ENCODE measurements around the gene ACMSD.
"Not testable (repeated sequence)": the region's sequence is repeated elsewhere in the genome, so short reads cannot be mapped to it uniquely, and the experiment has no call there.

The ACMSD gene

GRCh38 chr2:134897932-134898331, 59.5 kb downstream of the ACMSD start:
- Histone ChIP-seq H3K27me3 (ENCODE audit: control insufficient read depth in 5 of 5, insufficient read depth in 4 of 5, low read length in 5 of 5) (no peaks in the 10 kb centered on the region), H3K27ac (ENCODE audit: low read depth, low read length) (no peak overlapping the region), H3K9me3 (ENCODE audit: control insufficient read depth in 5 of 5, low read length in 5 of 5) (no peaks in the 10 kb centered on the region), H3K9ac (ENCODE audit: low read length in 5 of 5) (no peak overlapping the region), H3K36me3 (ENCODE audit: control insufficient read depth in 5 of 5, insufficient read depth in 5 of 5, low read length in 5 of 5) (no peaks in the 10 kb centered on the region), H3K4me3 (ENCODE audit: low read depth in 1 of 5, low read length in 5 of 5) (no peak overlapping the region), H3K4me1 (ENCODE audit: control insufficient read depth in 5 of 5, insufficient read depth in 5 of 5, low read length in 5 of 5) (no peaks in the 10 kb centered on the region)

GRCh38 chr2:134899204-134899603, 60.8 kb downstream of the ACMSD start:
- Histone ChIP-seq H3K27ac (ENCODE audit: low read depth, low read length) (no peak overlapping the region), H3K27me3 (ENCODE audit: control insufficient read depth in 5 of 5, insufficient read depth in 4 of 5, low read length in 5 of 5) (no peaks in the 10 kb centered on the region), H3K4me1 (ENCODE audit: control insufficient read depth in 5 of 5, insufficient read depth in 5 of 5, low read length in 5 of 5) (no peaks in the 10 kb centered on the region), H3K9ac (ENCODE audit: low read length in 5 of 5) (no peak overlapping the region), H3K9me3 (ENCODE audit: control insufficient read depth in 5 of 5, low read length in 5 of 5) (no peaks in the 10 kb centered on the region), H3K36me3 (ENCODE audit: control insufficient read depth in 5 of 5, insufficient read depth in 5 of 5, low read length in 5 of 5) (no peaks in the 10 kb centered on the region), H3K4me3 (ENCODE audit: low read depth in 1 of 5, low read length in 5 of 5) (no peak overlapping the region)

- H3K36me3 ChIP-seq (ENCODE audit: control insufficient read depth in 5 of 5, insufficient read depth in 5 of 5, low read length in 5 of 5), result no peaks in the 10 kb centered on the region
- H3K27ac ChIP-seq (ENCODE audit: low read depth, low read length), result no peak overlapping the region
- H3K9me3 ChIP-seq (ENCODE audit: control insufficient read depth in 5 of 5, low read length in 5 of 5), result no peaks in the 10 kb centered on the region
- H3K9ac ChIP-seq (ENCODE audit: low read length in 5 of 5), result no peak overlapping the region
- no peak overlapping the region for H3K4me3 ChIP-seq (ENCODE audit: low read depth in 1 of 5, low read length in 5 of 5)
- no peaks in the 10 kb centered on the region for H3K27me3 ChIP-seq (ENCODE audit: control insufficient read depth in 5 of 5, insufficient read depth in 4 of 5, low read length in 5 of 5)
- no peaks in the 10 kb centered on the region for H3K4me1 ChIP-seq (ENCODE audit: control insufficient read depth in 5 of 5, insufficient read depth in 5 of 5, low read length in 5 of 5)
These were observed 61.7 kb downstream of the ACMSD start for GRCh38 chr2:134900151-134900550.

GRCh38 chr2:134903701-134904100, 65.3 kb downstream of the ACMSD start:
- H3K4me1 ChIP-seq (ENCODE audit: control insufficient read depth in 5 of 5, insufficient read depth in 5 of 5, low read length in 5 of 5); H3K4me3 ChIP-seq (ENCODE audit: low read depth in 1 of 5, low read length in 5 of 5); H3K27me3 ChIP-seq (ENCODE audit: control insufficient read depth in 5 of 5, insufficient read depth in 4 of 5, low read length in 5 of 5); H3K36me3 ChIP-seq (ENCODE audit: control insufficient read depth in 5 of 5, insufficient read depth in 5 of 5, low read length in 5 of 5); H3K27ac ChIP-seq (ENCODE audit: low read depth, low read length); H3K9me3 ChIP-seq (ENCODE audit: control insufficient read depth in 5 of 5, low read length in 5 of 5); H3K9ac ChIP-seq (ENCODE audit: low read length in 5 of 5): not testable (repeated sequence)

- Histone ChIP-seq H3K27ac (ENCODE audit: low read depth, low read length) (no peak overlapping the region), H3K4me1 (ENCODE audit: control insufficient read depth in 5 of 5, insufficient read depth in 5 of 5, low read length in 5 of 5) (no peaks in the 10 kb centered on the region), H3K4me3 (ENCODE audit: low read depth in 1 of 5, low read length in 5 of 5) (no peak overlapping the region), H3K36me3 (ENCODE audit: control insufficient read depth in 5 of 5, insufficient read depth in 5 of 5, low read length in 5 of 5) (no peaks in the 10 kb centered on the region), H3K9me3 (ENCODE audit: control insufficient read depth in 5 of 5, low read length in 5 of 5) (peaks cover 0 to 5% (median 0%) of the 10 kb centered on the region in 5 donors), H3K9ac (ENCODE audit: low read length in 5 of 5) (no peak overlapping the region), H3K27me3 (ENCODE audit: control insufficient read depth in 5 of 5, insufficient read depth in 4 of 5, low read length in 5 of 5) (no peaks in the 10 kb centered on the region)
These were observed 66.8 kb downstream of the ACMSD start for GRCh38 chr2:134905168-134905567.

- Histone ChIP-seq H3K36me3 (ENCODE audit: control insufficient read depth in 5 of 5, insufficient read depth in 5 of 5, low read length in 5 of 5) (no peaks in the 10 kb centered on the region), H3K27ac (ENCODE audit: low read depth, low read length) (no peak overlapping the region), H3K9me3 (ENCODE audit: control insufficient read depth in 5 of 5, low read length in 5 of 5) (peaks cover 0 to 5% (median 0%) of the 10 kb centered on the region in 5 donors), H3K4me1 (ENCODE audit: control insufficient read depth in 5 of 5, insufficient read depth in 5 of 5, low read length in 5 of 5) (no peaks in the 10 kb centered on the region), H3K9ac (ENCODE audit: low read length in 5 of 5) (no peak overlapping the region), H3K4me3 (ENCODE audit: low read depth in 1 of 5, low read length in 5 of 5) (no peak overlapping the region), H3K27me3 (ENCODE audit: control insufficient read depth in 5 of 5, insufficient read depth in 4 of 5, low read length in 5 of 5) (no peaks in the 10 kb centered on the region)
These were observed 68.3 kb downstream of the ACMSD start for GRCh38 chr2:134906726-134907125.

- H3K4me1 ChIP-seq (ENCODE audit: control insufficient read depth in 5 of 5, insufficient read depth in 5 of 5, low read length in 5 of 5); H3K9me3 ChIP-seq (ENCODE audit: control insufficient read depth in 5 of 5, low read length in 5 of 5); H3K4me3 ChIP-seq (ENCODE audit: low read depth in 1 of 5, low read length in 5 of 5); H3K27me3 ChIP-seq (ENCODE audit: control insufficient read depth in 5 of 5, insufficient read depth in 4 of 5, low read length in 5 of 5); H3K36me3 ChIP-seq (ENCODE audit: control insufficient read depth in 5 of 5, insufficient read depth in 5 of 5, low read length in 5 of 5); H3K9ac ChIP-seq (ENCODE audit: low read length in 5 of 5); H3K27ac ChIP-seq (ENCODE audit: low read depth, low read length): not testable (repeated sequence)
These were observed 69.2 kb downstream of the ACMSD start for GRCh38 chr2:134907441-134908116.

GRCh38 chr2:134910763-134911399, 72.5 kb downstream of the ACMSD start:
- Histone ChIP-seq H3K4me3 (ENCODE audit: low read depth in 1 of 5, low read length in 5 of 5) (no peak overlapping the region), H3K9me3 (ENCODE audit: control insufficient read depth in 5 of 5, low read length in 5 of 5) (peaks cover 0 to 5% (median 0%) of the 10 kb centered on the region in 5 donors), H3K36me3 (ENCODE audit: control insufficient read depth in 5 of 5, insufficient read depth in 5 of 5, low read length in 5 of 5) (no peaks in the 10 kb centered on the region), H3K27ac (ENCODE audit: low read depth, low read length) (no peak overlapping the region), H3K4me1 (ENCODE audit: control insufficient read depth in 5 of 5, insufficient read depth in 5 of 5, low read length in 5 of 5) (no peaks in the 10 kb centered on the region), H3K27me3 (ENCODE audit: control insufficient read depth in 5 of 5, insufficient read depth in 4 of 5, low read length in 5 of 5) (no peaks in the 10 kb centered on the region), H3K9ac (ENCODE audit: low read length in 5 of 5) (no peak overlapping the region)

GRCh38 chr2:134911400-134911785, 73.0 kb downstream of the ACMSD start:
- Histone ChIP-seq H3K9ac (ENCODE audit: low read length in 5 of 5) (no peak overlapping the region), H3K4me3 (ENCODE audit: low read depth in 1 of 5, low read length in 5 of 5) (no peak overlapping the region), H3K27me3 (ENCODE audit: control insufficient read depth in 5 of 5, insufficient read depth in 4 of 5, low read length in 5 of 5) (no peaks in the 10 kb centered on the region), H3K36me3 (ENCODE audit: control insufficient read depth in 5 of 5, insufficient read depth in 5 of 5, low read length in 5 of 5) (no peaks in the 10 kb centered on the region), H3K9me3 (ENCODE audit: control insufficient read depth in 5 of 5, low read length in 5 of 5) (peaks cover 0 to 5% (median 0%) of the 10 kb centered on the region in 5 donors), H3K27ac (ENCODE audit: low read depth, low read length) (no peak overlapping the region), H3K4me1 (ENCODE audit: control insufficient read depth in 5 of 5, insufficient read depth in 5 of 5, low read length in 5 of 5) (no peaks in the 10 kb centered on the region)

GRCh38 chr2:134912361-134912760, 73.9 kb downstream of the ACMSD start:
- Histone ChIP-seq H3K4me1 (ENCODE audit: control insufficient read depth in 5 of 5, insufficient read depth in 5 of 5, low read length in 5 of 5) (peaks cover 0 to 4% (median 3%) of the 10 kb centered on the region in 5 donors), H3K27ac (ENCODE audit: low read depth, low read length) (no peak overlapping the region), H3K36me3 (ENCODE audit: control insufficient read depth in 5 of 5, insufficient read depth in 5 of 5, low read length in 5 of 5) (no peaks in the 10 kb centered on the region)

More at GRCh38 chr2:134912361-134912760, 73.9 kb downstream of the ACMSD start:
- Histone ChIP-seq H3K27me3 (ENCODE audit: control insufficient read depth in 5 of 5, insufficient read depth in 4 of 5, low read length in 5 of 5) (no peaks in the 10 kb centered on the region), H3K9me3 (ENCODE audit: control insufficient read depth in 5 of 5, low read length in 5 of 5) (peaks cover 0 to 5% (median 0%) of the 10 kb centered on the region in 5 donors), H3K4me3 (ENCODE audit: low read depth in 1 of 5, low read length in 5 of 5) (no peak overlapping the region), H3K9ac (ENCODE audit: low read length in 5 of 5) (no peak overlapping the region)
